Lung (tissue), 12 donors: ENCODE measurements around the gene SPHKAP. TPM values are rescaled to one million over a fixed set of nuclear protein-coding genes. Genes with fewer than 3 reads are reported as not detected.
A peak's percentile ranks its signal among the peaks of the same experiment; 100 is the strongest.

ENCODE experiments used
- ATAC-seq: fragments of 200-7000 bp; cut with Tn5 transposase; one replicate; pipeline ENCODE4 v1.9.1; 2020; ENCODE audit warnings: moderate number of reproducible peaks; ENCODE audit not compliant: insufficient read depth, low FRiP score
- DNase-seq, 3 donors: peaks; one replicate each; pipeline ENCODE4 v3.0.0-alpha.2; 2013 to 2017
- H3K27ac ChIP-seq, 2 donors: one replicate each; pipeline ENCODE4 v1.5.1; 2013; ENCODE audit warnings: mild to moderate bottlenecking in 2 of 2, moderate library complexity in 2 of 2, control low read depth in 1 of 2, inconsistent platforms in 1 of 2, low read depth in 1 of 2, low read length in 1 of 2
- H3K27me3 ChIP-seq, 3 donors: one replicate each; pipeline ENCODE4 v1.5.1; 2013; ENCODE audit warnings: low read length in 2 of 3; ENCODE audit not compliant: control insufficient read depth in 3 of 3, insufficient read depth in 3 of 3
- H3K36me3 ChIP-seq, 4 donors: one replicate each; pipeline ENCODE4 v1.5.1; 2013; ENCODE audit warnings: low read length in 4 of 4, mild to moderate bottlenecking in 1 of 4, moderate library complexity in 1 of 4; ENCODE audit not compliant: control insufficient read depth in 4 of 4, insufficient read depth in 4 of 4
- H3K4me1 ChIP-seq, 5 donors: one replicate each; pipeline ENCODE4 v1.5.1; 2013; ENCODE audit warnings: low read length in 5 of 5, mild to moderate bottlenecking in 2 of 5, moderate library complexity in 1 of 5; ENCODE audit not compliant: control insufficient read depth in 5 of 5, insufficient read depth in 5 of 5
- H3K4me3 ChIP-seq: one replicate; pipeline ENCODE4 v1.5.1; 2013; ENCODE audit warnings: mild to moderate bottlenecking, control low read depth, moderate library complexity
- H3K9ac ChIP-seq, 2 donors: one replicate each; pipeline ENCODE4 v1.5.1; 2013; ENCODE audit warnings: low read length in 2 of 2, control low read depth in 1 of 2; ENCODE audit not compliant: insufficient read depth in 1 of 2
- H3K9me3 ChIP-seq, 4 donors: one replicate each; pipeline ENCODE4 v1.5.1; 2013; ENCODE audit warnings: low read length in 3 of 4, mild to moderate bottlenecking in 1 of 4, moderate library complexity in 1 of 4; ENCODE audit not compliant: control insufficient read depth in 4 of 4, insufficient read depth in 3 of 4
- WGBS, 2 donors: extraction: QIAGEN DNeasy Blood & Tissue Kit; methylation state at CpG; one replicate each; pipeline ENCODE4 v1.1.7; 2013; 5-methylcytosine and 5-hydroxymethylcytosine counted together
- polyA plus RNA-seq, 2 donors: library from polyadenylated mRNA; stranded (reverse); fragments of 200-250 nt; gene quantifications; one replicate each; pipeline ENCODE4 v1.2.1, GENCODE V29; 2013
- total RNA-seq, 2 donors: library from RNA; depleted of rRNA in 1 of 2; stranded (reverse); fragments of >200 nt in 1 of 2; gene quantifications; one replicate each; pipeline ENCODE4 v1.2.1, GENCODE V29; 2014 to 2021
- TF ChIP-seq, protein P1 (sequence below): IDR thresholded peaks from 2 replicates; pipeline ENCODE4 v1.5.1; 2012; ENCODE audit warnings: mild to moderate bottlenecking; ENCODE audit errors: control extremely low read depth, extremely low read depth
- donor health status: control.
- donor health status: control.
- donor health status: Bipolar disorder and iron deficiency.
- donor health status: healthy.
- donor health status: DM: yes; HTN: yes; CAD: no.

SPHKAP gene
- total and polyA plus RNA-seq, 4 donors: 0.02 to 0.60 (median 0.03) TPM; not detected in 1

DNA sequence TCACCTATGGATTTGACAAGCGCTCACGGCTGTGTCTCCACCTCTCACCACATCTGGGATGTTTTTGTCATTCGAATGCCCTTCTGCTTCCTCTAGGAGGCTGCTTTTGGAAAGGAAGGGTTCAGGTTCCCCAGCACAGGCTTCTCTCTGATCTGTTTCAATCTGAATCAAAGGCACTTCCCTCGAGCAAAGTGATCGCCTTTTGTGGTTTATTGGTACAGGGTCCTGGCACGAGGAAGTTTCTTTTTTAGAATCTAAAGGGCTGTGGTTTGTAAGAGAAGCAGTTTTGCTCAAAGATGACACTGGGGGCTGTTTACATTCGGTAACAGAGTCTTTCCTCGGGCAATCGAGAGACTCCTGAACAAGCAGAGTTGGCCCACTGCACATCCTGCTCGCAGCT lies 165.1 kb downstream of the SPHKAP start:
- Histone ChIP-seq H3K27ac (no peak overlapping the region), H3K9ac (no peak overlapping the region), H3K27me3 (no peaks in the 10 kb centered on the region), H3K36me3 (peaks cover 0 to 7% (median 0%) of the 10 kb centered on the region in 4 donors), H3K9me3 (peaks cover 0 to 4% (median 0%) of the 10 kb centered on the region in 4 donors), H3K4me3 (no peak overlapping the region), H3K4me1 (no peaks in the 10 kb centered on the region)
- 51 to 53% methylated on average over 10 of the region's 10 CpGs for WGBS, 2 donors
- ATAC-seq (no peak), DNase-seq (peak in 1 of 3 donors; percentile 13)
- TF ChIP-seq, protein P1, sequence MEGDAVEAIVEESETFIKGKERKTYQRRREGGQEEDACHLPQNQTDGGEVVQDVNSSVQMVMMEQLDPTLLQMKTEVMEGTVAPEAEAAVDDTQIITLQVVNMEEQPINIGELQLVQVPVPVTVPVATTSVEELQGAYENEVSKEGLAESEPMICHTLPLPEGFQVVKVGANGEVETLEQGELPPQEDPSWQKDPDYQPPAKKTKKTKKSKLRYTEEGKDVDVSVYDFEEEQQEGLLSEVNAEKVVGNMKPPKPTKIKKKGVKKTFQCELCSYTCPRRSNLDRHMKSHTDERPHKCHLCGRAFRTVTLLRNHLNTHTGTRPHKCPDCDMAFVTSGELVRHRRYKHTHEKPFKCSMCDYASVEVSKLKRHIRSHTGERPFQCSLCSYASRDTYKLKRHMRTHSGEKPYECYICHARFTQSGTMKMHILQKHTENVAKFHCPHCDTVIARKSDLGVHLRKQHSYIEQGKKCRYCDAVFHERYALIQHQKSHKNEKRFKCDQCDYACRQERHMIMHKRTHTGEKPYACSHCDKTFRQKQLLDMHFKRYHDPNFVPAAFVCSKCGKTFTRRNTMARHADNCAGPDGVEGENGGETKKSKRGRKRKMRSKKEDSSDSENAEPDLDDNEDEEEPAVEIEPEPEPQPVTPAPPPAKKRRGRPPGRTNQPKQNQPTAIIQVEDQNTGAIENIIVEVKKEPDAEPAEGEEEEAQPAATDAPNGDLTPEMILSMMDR: no peak

DNA sequence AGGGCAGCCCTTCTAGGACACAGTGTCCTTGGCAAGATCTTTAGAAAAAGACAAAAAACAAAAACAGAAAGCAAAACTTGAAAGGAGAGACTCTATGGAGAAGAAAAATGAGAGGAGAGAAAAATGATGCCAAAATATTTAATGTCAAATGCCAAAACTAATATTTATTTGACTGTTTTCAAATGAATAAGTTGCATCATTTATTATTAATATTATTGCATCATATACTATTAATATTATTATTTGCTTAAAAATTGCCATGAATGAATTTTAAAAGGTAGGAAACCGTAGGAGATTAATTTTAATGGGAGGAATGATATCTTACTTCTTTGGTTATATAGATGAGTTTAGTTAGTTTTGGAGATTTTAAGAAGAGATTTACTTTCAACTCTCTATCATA lies 165.7 kb downstream of the SPHKAP start:
- H3K36me3 ChIP-seq: peaks cover 0 to 6% (median 0%) of the 10 kb centered on the region in 4 donors
- ATAC-seq: no peak
- H3K9ac ChIP-seq: no peak overlapping the region
- peaks cover 0 to 4% (median 0%) of the 10 kb centered on the region in 4 donors for H3K9me3 ChIP-seq
- 85 to 92% methylated on average over 1 of the region's 1 CpG for WGBS, 2 donors
- H3K27me3 ChIP-seq: no peaks in the 10 kb centered on the region
- H3K4me1 ChIP-seq: no peaks in the 10 kb centered on the region
- TF ChIP-seq, protein P1: no peak
- no peak overlapping the region for H3K4me3 ChIP-seq
- no peak overlapping the region for H3K27ac ChIP-seq
- no peak for DNase-seq

DNA sequence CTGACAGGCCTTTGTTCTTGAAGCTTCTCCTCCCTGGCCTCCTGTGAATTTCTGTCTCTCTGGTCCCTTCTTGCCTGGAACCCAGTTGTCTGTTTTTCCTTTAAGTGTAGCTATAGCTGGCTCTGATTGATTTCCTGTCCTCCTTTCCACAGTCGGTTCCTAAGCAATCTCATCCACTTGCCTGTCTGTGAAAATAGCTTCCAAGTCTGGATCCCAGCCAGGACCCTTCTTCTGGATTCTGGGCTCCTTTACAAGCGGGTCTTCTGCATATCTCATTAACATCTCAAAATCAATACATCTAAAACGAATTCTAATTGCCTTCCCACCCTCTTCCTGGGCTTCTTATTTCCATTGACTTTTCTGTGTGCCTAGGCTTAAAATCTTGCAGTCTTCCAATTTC lies 185.1 kb downstream of the SPHKAP start:
- WGBS, 2 donors: 47 to 53% methylated on average over 3 of the region's 3 CpGs
- H3K9ac ChIP-seq: no peak overlapping the region
- TF ChIP-seq, protein P1: no peak
- no peak for ATAC-seq
- no peaks in the 10 kb centered on the region for H3K9me3 ChIP-seq
- peaks cover 0 to 5% (median 0%) of the 10 kb centered on the region in 4 donors for H3K36me3 ChIP-seq
- no peak overlapping the region for H3K27ac ChIP-seq
- H3K4me1 ChIP-seq: no peaks in the 10 kb centered on the region
- no peaks in the 10 kb centered on the region for H3K27me3 ChIP-seq
- DNase-seq: no peak
- H3K4me3 ChIP-seq: no peak overlapping the region

DNA sequence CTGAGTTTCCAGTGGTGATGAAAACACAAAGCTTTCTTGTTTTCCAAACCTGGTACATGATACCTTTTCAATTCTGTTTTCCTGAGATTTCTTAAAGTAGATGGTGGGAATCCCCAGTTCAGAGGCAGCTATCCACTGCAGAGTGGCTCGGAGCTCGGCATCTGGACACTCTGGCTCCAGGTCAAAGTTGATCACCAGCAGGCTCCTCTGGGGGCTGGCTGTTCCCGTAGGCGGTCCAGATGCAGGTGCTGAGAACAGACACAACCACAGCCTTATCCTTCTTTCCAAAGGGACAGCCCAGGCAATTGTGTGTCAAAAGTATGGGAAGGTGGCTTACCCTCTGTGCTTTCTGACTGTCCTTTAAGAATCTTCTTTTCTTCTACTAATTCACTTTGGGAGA lies 190.6 kb downstream of the SPHKAP start:
- TF ChIP-seq, protein P1: no peak
- Histone ChIP-seq H3K4me3 (no peak overlapping the region), H3K36me3 (peaks cover 0 to 8% (median 0%) of the 10 kb centered on the region in 4 donors), H3K27ac (no peak overlapping the region), H3K9ac (no peak overlapping the region), H3K4me1 (no peaks in the 10 kb centered on the region), H3K9me3 (no peaks in the 10 kb centered on the region), H3K27me3 (no peaks in the 10 kb centered on the region)
- DNase-seq (no peak), ATAC-seq (no peak)
- WGBS, 2 donors: 83 to 91% methylated on average over 4 of the region's 4 CpGs
